ENCODE measurements around the gene SNRK.

The SNRK gene
- 19.4 to 77.8 (median 44.1) reads per million in 17 experiments for total RNA-seq

GRCh38 chr3:43286115-43286840, at the start of gene SNRK:
TSS of gene SNRK (plus strand) at chr3:43286540. CDS start at chr3:43303204, 16,664 bp downstream.
- peak; percentile 82 to 95 (median 93) for DNase-seq

GRCh38 chr3:43238801-43239200, 47.5 kb upstream of the SNRK start:
- no peak for DNase-seq

GRCh38 chr3:43239755-43240154, 46.6 kb upstream of the SNRK start:
- DNase-seq: no peak

GRCh38 chr3:43243590-43244587, 42.5 kb upstream of the SNRK start:
- peak in 1 of 4 experiments; percentile 8 for DNase-seq

- DNase-seq: no peak
Observed at GRCh38 chr3:43244694-43245093, 41.6 kb upstream of the SNRK start.

- no peak for DNase-seq
Observed at GRCh38 chr3:43246976-43247375, 39.4 kb upstream of the SNRK start.

GRCh38 chr3:43247561-43248184, 38.7 kb upstream of the SNRK start:
- DNase-seq: no peak

GRCh38 chr3:43248185-43248583, 38.2 kb upstream of the SNRK start:
- no peak for DNase-seq

GRCh38 chr3:43248973-43249372, 37.4 kb upstream of the SNRK start:
- DNase-seq: no peak

- DNase-seq: no peak
Observed at GRCh38 chr3:43249405-43249804, 36.9 kb upstream of the SNRK start.

GRCh38 chr3:43253294-43253693, 33.0 kb upstream of the SNRK start:
- no peak for DNase-seq

- DNase-seq: no peak
Observed at GRCh38 chr3:43254125-43254524, 32.2 kb upstream of the SNRK start.

- DNase-seq: peak; percentile 31 to 55 (median 46)
Observed at GRCh38 chr3:43255662-43256061, 30.7 kb upstream of the SNRK start.

GRCh38 chr3:43256714-43257461, 29.5 kb upstream of the SNRK start:
- peak; percentile 76 to 91 (median 86) for DNase-seq

GRCh38 chr3:43257850-43258249, 28.5 kb upstream of the SNRK start:
- DNase-seq: peak in 2 of 4 experiments; percentile 3 to 18

GRCh38 chr3:43259626-43260025, 26.7 kb upstream of the SNRK start:
- DNase-seq: peak; percentile 25 to 57 (median 32)

GRCh38 chr3:43260412-43260811, 25.9 kb upstream of the SNRK start:
- peak in 1 of 4 experiments; percentile 12 for DNase-seq

- no peak for DNase-seq
Observed at GRCh38 chr3:43262194-43262593, 24.1 kb upstream of the SNRK start.

GRCh38 chr3:43266451-43266850, 19.9 kb upstream of the SNRK start:
- DNase-seq: no peak

GRCh38 chr3:43266995-43267394, 19.3 kb upstream of the SNRK start:
- DNase-seq: no peak

- no peak for DNase-seq
Observed at GRCh38 chr3:43268636-43269035, 17.7 kb upstream of the SNRK start.

GRCh38 chr3:43270078-43270477, 16.3 kb upstream of the SNRK start:
- no peak for DNase-seq
